ENCODE measurements around the gene KAT6B.

The KAT6B gene

GRCh38 chr10:74991435-74991834 is 165.0 kb downstream of the KAT6B start:
- no peak for DNase-seq

GRCh38 chr10:74992068-74992467 is 165.7 kb downstream of the KAT6B start:
- no peak for DNase-seq

- no peak for DNase-seq
Measured at GRCh38 chr10:74993649-74994048, 167.2 kb downstream of the KAT6B start.

- DNase-seq, result no peak
Measured at GRCh38 chr10:74994854-74995253, 168.5 kb downstream of the KAT6B start.

- DNase-seq, result no peak
Measured at GRCh38 chr10:74995806-74996205, 169.4 kb downstream of the KAT6B start.

- no peak for DNase-seq
Measured at GRCh38 chr10:74997163-74997562, 170.8 kb downstream of the KAT6B start.

- DNase-seq, result no peak
Measured at GRCh38 chr10:75000748-75001321, 174.4 kb downstream of the KAT6B start.

- no peak for DNase-seq
Measured at GRCh38 chr10:75001715-75002350, 175.4 kb downstream of the KAT6B start.

GRCh38 chr10:75002351-75002725 is 175.9 kb downstream of the KAT6B start:
- no peak for DNase-seq

- DNase-seq, result no peak
Measured at GRCh38 chr10:75002967-75003594, 176.7 kb downstream of the KAT6B start.

GRCh38 chr10:75003891-75004290 is 177.5 kb downstream of the KAT6B start:
- DNase-seq, result no peak

- DNase-seq, result no peak
Measured at GRCh38 chr10:75007646-75008045, 181.2 kb downstream of the KAT6B start.

GRCh38 chr10:75008952-75009351 is 182.6 kb downstream of the KAT6B start:
- no peak for DNase-seq

GRCh38 chr10:75009426-75009825 is 183.0 kb downstream of the KAT6B start:
- no peak for DNase-seq

GRCh38 chr10:75010373-75010772 is 184.0 kb downstream of the KAT6B start:
- DNase-seq, result no peak

- no peak for DNase-seq
Measured at GRCh38 chr10:75011221-75011620, 184.8 kb downstream of the KAT6B start.

GRCh38 chr10:75012471-75012870 is 186.1 kb downstream of the KAT6B start:
- DNase-seq, result no peak

- DNase-seq, result no peak
Measured at GRCh38 chr10:75013007-75013406, 186.6 kb downstream of the KAT6B start.

GRCh38 chr10:75013522-75013921 is 187.1 kb downstream of the KAT6B start:
- DNase-seq, result no peak

GRCh38 chr10:75014516-75015230 is 188.3 kb downstream of the KAT6B start:
- no peak for DNase-seq

- DNase-seq, result no peak
Measured at GRCh38 chr10:75015442-75015841, 189.0 kb downstream of the KAT6B start.

GRCh38 chr10:75016325-75016724 is 189.9 kb downstream of the KAT6B start:
- no peak for DNase-seq

- peak; percentile 51 for DNase-seq
Measured at GRCh38 chr10:75018251-75018650, 191.9 kb downstream of the KAT6B start.
